Tibial nerve (tissue), 3 donors: ENCODE measurements around the gene LRRC8E.
A peak's percentile ranks its signal among the peaks of the same experiment; 100 is the strongest.

ENCODE experiments used
- CTCF ChIP-seq, 5 experiments: fragments of 200-600 bp in 3 of 5; fragments of 450-650 bp in 2 of 5; sonication (generic) in 3 of 5; IDR thresholded peaks; one replicate each; pipeline ENCODE4 v1.5.1; 2016 to 2019; ENCODE audit warnings: antibody characterized with exemption in 5 of 5, mild to moderate bottlenecking in 3 of 5, moderate library complexity in 2 of 5
- POLR2A ChIP-seq, 2 donors: fragments of 450-650 bp; IDR thresholded peaks; one replicate each; pipeline ENCODE4 v1.6.1; 2017; ENCODE audit warnings: antibody characterized with exemption in 2 of 2, mild to moderate bottlenecking in 2 of 2, moderate library complexity in 2 of 2

GRCh38 chr19:7943444-7944176, 55.3 kb downstream of the LRRC8E start, which contains the start of gene TIMM44:
- TF ChIP-seq CTCF (IDR thresholded peaks at IDR 0.05) (no peak), POLR2A (IDR thresholded peaks at IDR 0.05) (peak; percentile 29 to 76)
